ENCODE measurements around the gene SLC4A9.

Gene SLC4A9

DNA sequence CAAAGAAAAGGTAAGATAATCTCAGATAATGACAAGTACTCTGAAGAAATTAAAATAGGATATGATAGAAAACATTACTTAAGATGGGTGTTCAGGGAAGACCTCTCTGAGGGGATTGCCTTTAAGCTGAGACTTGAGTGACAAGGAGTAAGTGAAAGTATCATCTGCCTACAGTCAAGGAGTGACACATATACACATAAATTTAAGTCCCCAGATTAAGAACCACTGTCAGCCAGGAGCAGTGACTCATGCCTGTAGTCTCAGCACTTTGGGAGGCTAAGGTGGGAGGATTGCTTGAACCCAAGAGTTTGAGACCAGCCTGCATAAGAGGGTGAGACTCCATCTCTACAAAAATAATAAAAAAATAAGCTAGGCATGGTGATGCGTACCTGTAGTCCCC is 22.0 kb downstream of the SLC4A9 start:
- DNase-seq (ENCODE audit: low read depth): no peak
- TF ChIP-seq, protein P1, sequence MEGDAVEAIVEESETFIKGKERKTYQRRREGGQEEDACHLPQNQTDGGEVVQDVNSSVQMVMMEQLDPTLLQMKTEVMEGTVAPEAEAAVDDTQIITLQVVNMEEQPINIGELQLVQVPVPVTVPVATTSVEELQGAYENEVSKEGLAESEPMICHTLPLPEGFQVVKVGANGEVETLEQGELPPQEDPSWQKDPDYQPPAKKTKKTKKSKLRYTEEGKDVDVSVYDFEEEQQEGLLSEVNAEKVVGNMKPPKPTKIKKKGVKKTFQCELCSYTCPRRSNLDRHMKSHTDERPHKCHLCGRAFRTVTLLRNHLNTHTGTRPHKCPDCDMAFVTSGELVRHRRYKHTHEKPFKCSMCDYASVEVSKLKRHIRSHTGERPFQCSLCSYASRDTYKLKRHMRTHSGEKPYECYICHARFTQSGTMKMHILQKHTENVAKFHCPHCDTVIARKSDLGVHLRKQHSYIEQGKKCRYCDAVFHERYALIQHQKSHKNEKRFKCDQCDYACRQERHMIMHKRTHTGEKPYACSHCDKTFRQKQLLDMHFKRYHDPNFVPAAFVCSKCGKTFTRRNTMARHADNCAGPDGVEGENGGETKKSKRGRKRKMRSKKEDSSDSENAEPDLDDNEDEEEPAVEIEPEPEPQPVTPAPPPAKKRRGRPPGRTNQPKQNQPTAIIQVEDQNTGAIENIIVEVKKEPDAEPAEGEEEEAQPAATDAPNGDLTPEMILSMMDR (IDR thresholded peaks at IDR 0.05; ENCODE audit: low read length, missing control alignments): no peak
- H3K4me3 ChIP-seq (replicated peaks; ENCODE audit: low read depth, low read length): no peak overlapping the region

DNA sequence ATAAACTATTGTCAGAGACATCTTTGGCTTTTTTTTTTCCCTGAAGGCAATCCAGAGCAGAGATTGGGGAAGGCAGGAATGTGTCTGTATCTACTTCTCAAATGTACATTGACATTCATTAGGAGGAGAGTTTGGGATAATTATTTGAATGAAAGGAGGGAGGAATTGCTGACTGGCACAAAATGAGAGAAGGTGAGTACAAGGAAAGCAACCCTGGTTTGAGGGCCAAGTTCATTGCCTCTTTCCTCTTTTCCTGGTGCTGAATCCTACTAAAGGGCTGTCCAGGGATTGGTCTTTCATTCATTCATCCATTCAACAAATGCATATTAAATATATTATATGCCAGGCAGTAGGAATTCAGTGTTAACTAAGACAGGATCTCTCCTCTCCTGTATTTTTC is 22.9 kb downstream of the SLC4A9 start:
- DNase-seq (ENCODE audit: low read depth): peak; percentile 11
- TF ChIP-seq, protein P1 (IDR thresholded peaks at IDR 0.05; ENCODE audit: low read length, missing control alignments): no peak
- no peak overlapping the region for H3K4me3 ChIP-seq (replicated peaks; ENCODE audit: low read depth, low read length)

DNA sequence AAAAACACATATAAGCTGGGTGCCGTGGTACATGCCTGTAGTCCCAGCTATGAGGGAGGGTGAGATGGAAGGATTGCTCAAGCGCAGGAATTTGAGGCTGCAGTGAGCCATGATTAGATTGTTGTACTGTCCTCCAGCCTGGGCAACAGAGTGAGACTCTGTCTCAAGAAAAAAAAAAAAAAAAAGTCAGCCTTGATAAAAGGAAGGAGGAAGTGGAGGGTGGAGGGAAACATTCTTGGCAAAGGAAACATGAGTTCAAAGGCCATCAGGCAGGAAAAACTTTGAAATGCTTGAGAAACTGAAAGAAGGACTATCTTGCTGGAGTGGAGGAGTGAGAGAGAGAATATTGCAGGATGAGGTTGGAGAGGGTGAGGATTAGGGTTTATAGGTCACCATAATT is 23.3 kb downstream of the SLC4A9 start:
- TF ChIP-seq, protein P1 (IDR thresholded peaks at IDR 0.05; ENCODE audit: low read length, missing control alignments): no peak
- H3K4me3 ChIP-seq (replicated peaks; ENCODE audit: low read depth, low read length): no peak overlapping the region
- DNase-seq (ENCODE audit: low read depth): peak; percentile 76

DNA sequence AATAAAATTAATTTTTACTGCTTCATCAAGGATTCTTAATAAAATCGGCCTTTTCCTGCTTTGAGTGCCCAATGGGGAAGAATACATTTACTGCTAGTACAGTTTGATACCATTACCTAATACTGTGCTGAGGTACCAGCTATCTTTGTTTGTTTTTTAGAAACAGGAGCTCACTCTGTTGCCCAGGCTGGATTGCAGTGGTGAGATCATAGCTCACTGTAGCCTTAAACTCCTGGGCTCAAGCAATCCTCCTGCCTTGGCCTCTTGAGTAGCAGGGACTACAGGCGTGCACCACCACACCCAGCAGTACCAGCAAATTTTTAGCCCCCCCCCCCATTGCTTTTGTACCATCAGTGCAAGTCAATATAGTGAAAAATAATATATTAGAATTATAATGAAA is 28.1 kb downstream of the SLC4A9 start:
- no peak overlapping the region for H3K4me3 ChIP-seq (replicated peaks; ENCODE audit: low read depth, low read length)
- TF ChIP-seq, protein P1 (IDR thresholded peaks at IDR 0.05; ENCODE audit: low read length, missing control alignments): no peak
- DNase-seq (ENCODE audit: low read depth): no peak

DNA sequence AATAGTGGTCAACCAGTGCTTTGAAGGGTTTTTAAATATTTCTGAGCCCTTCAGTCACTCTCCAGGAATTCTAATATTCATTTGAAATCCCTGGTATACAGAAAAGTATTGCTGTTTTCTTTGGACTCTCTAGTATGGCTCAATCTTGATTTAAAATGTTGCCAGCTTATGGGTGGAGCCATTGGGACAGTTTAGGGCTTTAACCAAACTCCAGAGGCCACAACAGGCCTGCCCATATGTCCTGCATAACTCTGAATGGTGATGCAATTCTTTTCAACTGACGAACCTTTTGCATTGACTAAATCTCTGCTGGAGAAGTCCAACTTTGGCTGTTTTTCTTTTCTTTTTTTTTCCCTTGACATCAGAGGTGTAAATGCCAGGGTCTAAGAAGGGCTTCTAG is 31.3 kb downstream of the SLC4A9 start:
- TF ChIP-seq, protein P1 (IDR thresholded peaks at IDR 0.05; ENCODE audit: low read length, missing control alignments): no peak
- peak; percentile 29 for DNase-seq (ENCODE audit: low read depth)
- H3K4me3 ChIP-seq (replicated peaks; ENCODE audit: low read depth, low read length): no peak overlapping the region

DNA sequence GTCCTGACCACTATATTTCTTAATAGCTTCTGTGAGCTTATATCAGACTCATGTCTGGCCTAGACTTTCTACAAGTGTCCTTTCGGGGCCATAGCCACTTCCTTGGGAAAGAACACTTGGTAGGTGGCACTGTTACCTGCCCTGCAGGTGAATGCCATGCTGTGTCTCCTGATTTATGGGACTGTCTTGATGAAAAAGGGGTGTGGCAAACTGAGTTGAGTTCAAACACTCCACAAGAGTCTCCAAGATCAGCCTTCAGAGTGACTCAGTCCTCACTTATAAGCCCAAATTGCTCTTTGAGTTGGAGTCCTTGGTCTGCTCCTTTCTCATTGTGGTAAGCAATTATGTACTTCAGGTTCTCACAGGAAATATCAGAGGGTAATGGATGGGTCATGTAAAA is 31.7 kb downstream of the SLC4A9 start:
- TF ChIP-seq, protein P1 (IDR thresholded peaks at IDR 0.05; ENCODE audit: low read length, missing control alignments): no peak
- DNase-seq (ENCODE audit: low read depth): no peak
- H3K4me3 ChIP-seq (replicated peaks; ENCODE audit: low read depth, low read length): no peak overlapping the region

DNA sequence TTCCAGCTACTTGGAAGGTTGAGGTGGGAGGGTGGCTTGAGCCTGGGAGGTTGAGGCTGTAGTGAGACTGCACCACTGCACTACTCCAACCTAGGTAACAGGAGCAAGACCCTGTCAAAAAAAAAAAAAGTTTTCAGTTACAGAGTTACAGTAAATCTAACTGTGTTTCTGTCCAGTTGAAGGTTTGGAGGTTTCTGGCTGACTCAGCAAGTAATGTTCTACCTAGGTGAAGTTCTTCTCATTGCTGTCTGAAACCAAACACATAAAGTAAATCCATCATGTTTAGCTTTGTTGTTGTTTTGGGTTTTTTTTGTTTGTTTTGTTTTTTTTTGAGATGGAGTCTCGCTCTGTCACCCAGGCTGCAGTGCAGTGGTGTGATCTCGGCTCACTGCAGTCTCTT is 33.7 kb downstream of the SLC4A9 start:
- DNase-seq (ENCODE audit: low read depth): no peak
- TF ChIP-seq, protein P1 (IDR thresholded peaks at IDR 0.05; ENCODE audit: low read length, missing control alignments): no peak
- H3K4me3 ChIP-seq (replicated peaks; ENCODE audit: low read depth, low read length): no peak overlapping the region
